Upper lobe of left lung (tissue), 6 donors: ENCODE data around the gene IL13RA2. TPM values are rescaled to one million over a fixed set of nuclear protein-coding genes. Genes with fewer than 3 reads are reported as not detected.

Experiments used
- ATAC-seq, 2 donors: fragments of 200-7000 bp; cut with Tn5 transposase; one replicate each; pipeline ENCODE4 v1.9.1; 2022; ENCODE audit warnings: mild to moderate bottlenecking in 2 of 2, moderate library complexity in 2 of 2; ENCODE audit not compliant: low FRiP score in 2 of 2
- DNase-seq, 2 donors: peaks; one replicate each; pipeline ENCODE4 v3.0.0-alpha.2; 2019 to 2020
- H3K27ac ChIP-seq, 4 donors: fragments of 200-600 bp; sonication (generic); one replicate each; pipeline ENCODE4 v1.5.1; 2016 to 2019
- H3K27me3 ChIP-seq, 4 donors: fragments of 200-600 bp; sonication (generic); one replicate each; pipeline ENCODE4 v1.5.1; 2017 to 2019
- H3K36me3 ChIP-seq, 4 donors: fragments of 200-600 bp; sonication (generic); one replicate each; pipeline ENCODE4 v1.5.1; 2016 to 2019
- H3K4me1 ChIP-seq, 4 donors: fragments of 200-600 bp; sonication (generic); one replicate each; pipeline ENCODE4 v1.5.1; 2018 to 2019
- H3K4me3 ChIP-seq, 4 donors: fragments of 200-600 bp; sonication (generic); one replicate each; pipeline ENCODE4 v1.5.1; 2017 to 2019; ENCODE audit warnings: mild to moderate bottlenecking in 2 of 4, moderate library complexity in 1 of 4
- H3K9me3 ChIP-seq, 4 donors: fragments of 200-600 bp; sonication (generic); one replicate each; pipeline ENCODE4 v1.5.1; 2018 to 2019
- CTCF ChIP-seq, 6 experiments: fragments of 450-650 bp in 4 of 6; fragments of 200-600 bp in 2 of 6; sonication (generic) in 2 of 6; IDR thresholded peaks; one replicate each; pipeline ENCODE4 v1.5.1; 2016 to 2019; ENCODE audit warnings: antibody characterized with exemption in 6 of 6
- EP300 ChIP-seq, 4 donors: sonication (generic); formaldehyde crosslinking; IDR thresholded peaks; one replicate each; pipeline ENCODE4 v1.5.1; 2017; ENCODE audit warnings: antibody characterized with exemption in 4 of 4, control low read depth in 2 of 4
- POLR2A ChIP-seq, 4 donors: fragments of 450-650 bp; IDR thresholded peaks; one replicate each; pipeline ENCODE4 v1.5.1; 2016 to 2017; ENCODE audit warnings: antibody characterized with exemption in 4 of 4, mild to moderate bottlenecking in 2 of 4
- POLR2AphosphoS5 ChIP-seq, 2 donors: sonication (generic); formaldehyde crosslinking; IDR thresholded peaks; one replicate each; pipeline ENCODE4 v1.5.1; 2017; ENCODE audit warnings: antibody characterized with exemption in 2 of 2
- WGBS, 2 donors: methylation state at CpG; one replicate each; pipeline ENCODE4 v1.1.5; 2017 to 2018; 5-methylcytosine and 5-hydroxymethylcytosine counted together
- total RNA-seq, 6 donors: library from RNA; depleted of rRNA in 4 of 6; stranded (reverse); fragments of >200 nt in 4 of 6; gene quantifications; one replicate each; pipeline versions ENCODE4 v1.1.0 to v1.2.1, GENCODE V29; 2016 to 2021
- donor health status: DM: no; HTN: no; CAD: no; lungs with moderate emphysema.
- donor health status: DM: no; HTN: yes; CAD: no; lungs with severe emphysema.

The IL13RA2 gene, protein sequence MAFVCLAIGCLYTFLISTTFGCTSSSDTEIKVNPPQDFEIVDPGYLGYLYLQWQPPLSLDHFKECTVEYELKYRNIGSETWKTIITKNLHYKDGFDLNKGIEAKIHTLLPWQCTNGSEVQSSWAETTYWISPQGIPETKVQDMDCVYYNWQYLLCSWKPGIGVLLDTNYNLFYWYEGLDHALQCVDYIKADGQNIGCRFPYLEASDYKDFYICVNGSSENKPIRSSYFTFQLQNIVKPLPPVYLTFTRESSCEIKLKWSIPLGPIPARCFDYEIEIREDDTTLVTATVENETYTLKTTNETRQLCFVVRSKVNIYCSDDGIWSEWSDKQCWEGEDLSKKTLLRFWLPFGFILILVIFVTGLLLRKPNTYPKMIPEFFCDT
- 1 to 10 TPM in 1 of 6 donors, under 1 TPM in 1, not detected in 4; 0.57 to 1.0 TPM for total RNA-seq

DNA sequence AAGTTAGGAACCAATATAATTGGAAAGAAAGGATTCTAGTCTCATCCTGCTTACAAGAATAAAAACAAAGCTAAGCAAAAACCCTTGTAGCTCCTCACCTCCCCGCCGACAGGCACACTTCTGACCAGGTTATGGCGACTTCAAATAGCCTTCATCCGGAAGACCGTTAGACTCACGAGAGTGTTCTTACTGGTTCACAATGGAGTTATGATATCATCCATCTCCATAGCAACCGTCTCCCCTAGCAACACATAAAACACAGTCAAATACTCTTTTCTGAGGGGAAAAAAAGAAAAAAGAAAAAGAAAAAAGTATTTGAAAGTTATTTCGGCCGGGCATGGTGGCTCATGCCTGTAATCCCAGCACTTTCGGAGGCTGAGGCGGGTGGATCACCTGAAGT lies at the start of gene IL13RA2:
Gene IL13RA2, minus strand, starts transcription at position 162 of the 400 bp plus-strand sequence. CDS start 347 bp downstream, outside the sequence.
- no peak for DNase-seq
- Histone ChIP-seq H3K27ac (no peak within 1 kb of the TSS), H3K27me3 (no peaks in the 10 kb centered on the region), H3K4me3 (no peak within 1 kb of the TSS), H3K9me3 (no peaks in the 10 kb centered on the region), H3K4me1 (no peaks in the 10 kb centered on the region), H3K36me3 (no peaks in the 10 kb centered on the region)
- 80 to 92% methylated on average over 11 of the region's 11 CpGs for WGBS, 2 donors
- ATAC-seq, result no peak
- TF ChIP-seq POLR2AphosphoS5 (IDR thresholded peaks at IDR 0.05), result no peak
- TF ChIP-seq POLR2A (IDR thresholded peaks at IDR 0.05), result no peak
- TF ChIP-seq EP300 (IDR thresholded peaks at IDR 0.05), result no peak
- no peak for TF ChIP-seq CTCF (IDR thresholded peaks at IDR 0.05)

DNA sequence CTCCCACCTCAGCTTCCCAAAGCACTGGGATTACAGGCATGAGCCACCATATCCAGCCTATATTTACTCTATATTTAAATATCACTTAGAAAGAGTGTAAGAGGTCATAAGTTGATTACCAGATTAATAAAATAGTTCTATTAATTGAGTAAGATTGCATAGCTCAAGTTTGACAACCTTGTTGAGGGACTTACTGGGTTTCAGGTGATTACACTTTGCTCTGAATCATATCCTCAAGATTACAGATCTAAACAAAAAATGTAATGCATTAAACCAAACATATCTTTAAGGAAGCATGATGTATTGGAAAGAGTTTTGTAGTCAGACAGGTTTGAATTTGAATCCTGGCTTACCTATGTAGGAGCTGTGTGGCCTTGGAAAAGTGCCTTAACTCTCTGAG lies 47.9 kb upstream of the IL13RA2 start:
- TF ChIP-seq POLR2A (IDR thresholded peaks at IDR 0.05) (no peak), CTCF (IDR thresholded peaks at IDR 0.05) (no peak), EP300 (IDR thresholded peaks at IDR 0.05) (no peak), POLR2AphosphoS5 (IDR thresholded peaks at IDR 0.05) (no peak)
- Histone ChIP-seq H3K9me3 (peaks cover 0 to 13% (median 0%) of the 10 kb centered on the region in 4 donors), H3K36me3 (no peaks in the 10 kb centered on the region), H3K27ac (no peak overlapping the region), H3K4me1 (peaks cover 0 to 2% (median 0%) of the 10 kb centered on the region in 4 donors), H3K4me3 (no peak overlapping the region), H3K27me3 (no peaks in the 10 kb centered on the region)
- ATAC-seq, result no peak
- no peak for DNase-seq

- no peaks in the 10 kb centered on the region for H3K36me3 ChIP-seq
- 0 to 18% methylated on average over 2 of the region's 2 CpGs for WGBS, 2 donors
- DNase-seq (no peak), ATAC-seq (no peak)
- H3K27me3 ChIP-seq, result no peaks in the 10 kb centered on the region
- no peak overlapping the region for H3K27ac ChIP-seq
- H3K4me1 ChIP-seq, result peaks cover 0 to 6% (median 0%) of the 10 kb centered on the region in 4 donors
- no peak for TF ChIP-seq EP300 (IDR thresholded peaks at IDR 0.05)
- no peak for TF ChIP-seq POLR2A (IDR thresholded peaks at IDR 0.05)
- no peak for TF ChIP-seq CTCF (IDR thresholded peaks at IDR 0.05)
- no peak for TF ChIP-seq POLR2AphosphoS5 (IDR thresholded peaks at IDR 0.05)
- H3K9me3 ChIP-seq, result peaks cover 0 to 13% (median 0%) of the 10 kb centered on the region in 4 donors
- H3K4me3 ChIP-seq, result no peak overlapping the region
These were observed 42.6 kb upstream of the IL13RA2 start for GRCh38 chrX:115060013-115060412.

- ATAC-seq (peak; percentile 49 to 81), DNase-seq (no peak)
- Histone ChIP-seq H3K36me3 (no peaks in the 10 kb centered on the region), H3K9me3 (peaks cover 0 to 13% (median 0%) of the 10 kb centered on the region in 4 donors), H3K27ac (peak overlapping the region in 1 of 4 donors; percentile 48), H3K4me1 (peaks cover 0 to 6% (median 0%) of the 10 kb centered on the region in 4 donors), H3K4me3 (no peak overlapping the region), H3K27me3 (no peaks in the 10 kb centered on the region)
- 21 to 47% methylated on average over 3 of the region's 3 CpGs for WGBS, 2 donors
- TF ChIP-seq POLR2A (IDR thresholded peaks at IDR 0.05), result no peak
- TF ChIP-seq CTCF (IDR thresholded peaks at IDR 0.05), result no peak
- TF ChIP-seq EP300 (IDR thresholded peaks at IDR 0.05), result no peak
- TF ChIP-seq POLR2AphosphoS5 (IDR thresholded peaks at IDR 0.05), result no peak
These were observed 40.9 kb upstream of the IL13RA2 start for GRCh38 chrX:115058276-115058675.
